ENCODE data around the gene SLC9C1.

SLC9C1 gene

GRCh38 chr3:112247350-112247749, 46.7 kb downstream of the SLC9C1 start:
- H3K4me3 ChIP-seq (ENCODE audit: low read depth, low read length): no peak overlapping the region
- no peak for TF ChIP-seq CTCF (IDR thresholded peaks at IDR 0.05; ENCODE audit: low read depth, low read length)

- no peak overlapping the region for H3K4me3 ChIP-seq (ENCODE audit: low read depth, low read length)
- TF ChIP-seq CTCF (IDR thresholded peaks at IDR 0.05; ENCODE audit: low read depth, low read length): no peak
These were observed 60.9 kb downstream of the SLC9C1 start for GRCh38 chr3:112233083-112233482.

GRCh38 chr3:112231727-112232126, 62.3 kb downstream of the SLC9C1 start:
- no peak for TF ChIP-seq CTCF (IDR thresholded peaks at IDR 0.05; ENCODE audit: low read depth, low read length)

GRCh38 chr3:112230033-112230432, 64.0 kb downstream of the SLC9C1 start:
- TF ChIP-seq CTCF (IDR thresholded peaks at IDR 0.05; ENCODE audit: low read depth, low read length): no peak
- no peak overlapping the region for H3K4me3 ChIP-seq (ENCODE audit: low read depth, low read length)

More at GRCh38 chr3:112231727-112232126, 62.3 kb downstream of the SLC9C1 start:
- H3K4me3 ChIP-seq (ENCODE audit: low read depth, low read length): no peak overlapping the region

GRCh38 chr3:112228786-112229185, 65.2 kb downstream of the SLC9C1 start:
- H3K4me3 ChIP-seq (ENCODE audit: low read depth, low read length): no peak overlapping the region
- no peak for TF ChIP-seq CTCF (IDR thresholded peaks at IDR 0.05; ENCODE audit: low read depth, low read length)

- TF ChIP-seq CTCF (IDR thresholded peaks at IDR 0.05; ENCODE audit: low read depth, low read length): no peak
- H3K4me3 ChIP-seq (ENCODE audit: low read depth, low read length): no peak overlapping the region
These were observed 93.7 kb downstream of the SLC9C1 start for GRCh38 chr3:112200317-112200666.

GRCh38 chr3:112199622-112200316, 94.2 kb downstream of the SLC9C1 start:
- no peak overlapping the region for H3K4me3 ChIP-seq (ENCODE audit: low read depth, low read length)
- no peak for TF ChIP-seq CTCF (IDR thresholded peaks at IDR 0.05; ENCODE audit: low read depth, low read length)

All from WI38 (cell line).